Testis (tissue), 3 donors: ENCODE measurements around the gene LRTM2. TPM values are rescaled to one million over a fixed set of nuclear protein-coding genes. Genes with fewer than 3 reads are reported as not detected.
A peak's percentile ranks its signal among the peaks of the same experiment; 100 is the strongest.

Source experiments
- DNase-seq: peaks from one replicate; pipeline ENCODE4 v3.0.0-alpha.2; 2019
- H3K27ac ChIP-seq, 2 donors: fragments of 200-600 bp; sonication (generic); one replicate each; pipeline ENCODE4 v1.5.1; 2019
- H3K27me3 ChIP-seq: fragments of 200-600 bp; sonication (generic); one replicate; pipeline ENCODE4 v1.5.1; 2019
- H3K36me3 ChIP-seq: fragments of 200-600 bp; sonication (generic); one replicate; pipeline ENCODE4 v1.5.1; 2017; ENCODE audit warnings: low read depth; ENCODE audit errors: missing control alignments
- H3K4me1 ChIP-seq: fragments of 200-600 bp; sonication (generic); one replicate; pipeline ENCODE4 v1.5.1; 2019
- H3K4me3 ChIP-seq, 2 donors: fragments of 200-600 bp; sonication (generic); one replicate each; pipeline ENCODE4 v1.5.1; 2017 to 2019
- H3K9me3 ChIP-seq: fragments of 200-600 bp; sonication (generic); one replicate; pipeline ENCODE4 v1.5.1; 2017
- CTCF ChIP-seq, 3 experiments: fragments of 450-650 bp in 2 of 3; fragments of 200-600 bp in 1 of 3; sonication (generic) in 1 of 3; IDR thresholded peaks; one replicate each; pipeline ENCODE4 v1.5.1; 2016 to 2019; ENCODE audit warnings: antibody characterized with exemption in 3 of 3, mild to moderate bottlenecking in 2 of 3, moderate library complexity in 1 of 3
- POLR2A ChIP-seq: fragments of 450-650 bp; IDR thresholded peaks from one replicate; pipeline ENCODE4 v1.6.1; 2017; ENCODE audit warnings: antibody characterized with exemption, mild to moderate bottlenecking, moderate library complexity
- WGBS, 2 donors: methylation state at CpG; one replicate each; pipeline ENCODE4 v1.1.5; 2018; 5-methylcytosine and 5-hydroxymethylcytosine counted together
- intact Hi-C: fragments of 100-400 bp; cut with DNase I; formaldehyde crosslinking; loops from one replicate; pipeline ENCODE4 v1.15.1; 2023; ENCODE audit warnings: low total_unique reads
- polyA plus RNA-seq: library from polyadenylated mRNA; stranded (reverse); fragments of 350-450 nt; fragmentation: Illumina TruSeq; extraction: RNeasy Lipid Tissue Mini Kit (QIAGEN cat#74804); gene quantifications from one replicate; pipeline ENCODE4 v1.2.3, GENCODE V29; 2014; ENCODE audit warnings: low read depth, low replicate concordance; ENCODE audit not compliant: insufficient read depth
- total RNA-seq, 2 donors: library from RNA; depleted of rRNA; stranded (reverse); fragments of >200 nt; gene quantifications; one replicate each; pipeline ENCODE4 v1.2.3, GENCODE V29; 2016

The LRTM2 gene
- total and polyA plus RNA-seq, 3 donors from 2014 or later, result 0.39 to 0.96 (median 0.43) TPM

- no peaks in the 10 kb centered on the region for H3K4me1 ChIP-seq
- no peak for DNase-seq
- no peaks in the 10 kb centered on the region for H3K27me3 ChIP-seq
- WGBS, 2 donors, result 83 to 89% methylated on average over 16 of the region's 16 CpGs
- intact Hi-C loops, result no loop called here
- no peak overlapping the region for H3K4me3 ChIP-seq
- no peak overlapping the region for H3K27ac ChIP-seq
- TF ChIP-seq POLR2A (no peak), CTCF (IDR thresholded peaks at IDR 0.05) (no peak)
- H3K9me3 ChIP-seq, result no peaks in the 10 kb centered on the region
- H3K36me3 ChIP-seq, result no peaks in the 10 kb centered on the region
These were observed 8.5 kb downstream of the LRTM2 start for GRCh38 chr12:1828856-1829255.

- intact Hi-C loops, result no loop called here
- no peaks in the 10 kb centered on the region for H3K9me3 ChIP-seq
- no peak overlapping the region for H3K27ac ChIP-seq
- no peaks in the 10 kb centered on the region for H3K36me3 ChIP-seq
- WGBS, 2 donors, result 79 to 90% methylated on average over 10 to 11 of the region's 11 CpGs
- H3K4me1 ChIP-seq, result no peaks in the 10 kb centered on the region
- TF ChIP-seq POLR2A, result no peak
- no peak for TF ChIP-seq CTCF (IDR thresholded peaks at IDR 0.05)
- H3K27me3 ChIP-seq, result no peaks in the 10 kb centered on the region
- no peak overlapping the region for H3K4me3 ChIP-seq
- no peak for DNase-seq
These were observed 9.0 kb downstream of the LRTM2 start for GRCh38 chr12:1829306-1829900.

GRCh38 chr12:1830401-1830845, 10.1 kb downstream of the LRTM2 start:
- Histone ChIP-seq H3K36me3 (no peaks in the 10 kb centered on the region), H3K9me3 (no peaks in the 10 kb centered on the region), H3K27me3 (no peaks in the 10 kb centered on the region), H3K4me1 (no peaks in the 10 kb centered on the region), H3K27ac (no peak overlapping the region), H3K4me3 (no peak overlapping the region)
- intact Hi-C loops, result no loop called here
- no peak for DNase-seq
- 39 to 42% methylated on average over 3 of the region's 3 CpGs for WGBS, 2 donors
- TF ChIP-seq CTCF (IDR thresholded peaks at IDR 0.05), result no peak
- no peak for TF ChIP-seq POLR2A

- intact Hi-C loops, result no loop called here
- WGBS, 2 donors, result 27 to 37% methylated on average over 26 to 34 of the region's 34 CpGs
- no peaks in the 10 kb centered on the region for H3K9me3 ChIP-seq
- no peaks in the 10 kb centered on the region for H3K4me1 ChIP-seq
- no peak overlapping the region for H3K27ac ChIP-seq
- H3K36me3 ChIP-seq, result no peaks in the 10 kb centered on the region
- no peak for TF ChIP-seq CTCF (IDR thresholded peaks at IDR 0.05)
- TF ChIP-seq POLR2A, result no peak
- peak; percentile 36 for DNase-seq
- no peaks in the 10 kb centered on the region for H3K27me3 ChIP-seq
- H3K4me3 ChIP-seq, result no peak overlapping the region
These were observed 10.9 kb downstream of the LRTM2 start for GRCh38 chr12:1830981-1831963.
